Stimulated activated CD4-positive, alpha-beta T cell treated with anti-CD3 and anti-CD28 coated beads, Interleukin-2, amount 100 ng/mL, for 4 hours (primary cell): ENCODE results near the gene ODF4.
"Not testable (repeated sequence)": the region's sequence is repeated elsewhere in the genome, so short reads cannot be mapped to it uniquely, and the experiment has no call there.

Source experiments
- DNase-seq: peaks from one replicate; pipeline ENCODE4 v3.0.0-alpha.2; 2020; ENCODE audit warnings: low read depth

Gene ODF4

DNA sequence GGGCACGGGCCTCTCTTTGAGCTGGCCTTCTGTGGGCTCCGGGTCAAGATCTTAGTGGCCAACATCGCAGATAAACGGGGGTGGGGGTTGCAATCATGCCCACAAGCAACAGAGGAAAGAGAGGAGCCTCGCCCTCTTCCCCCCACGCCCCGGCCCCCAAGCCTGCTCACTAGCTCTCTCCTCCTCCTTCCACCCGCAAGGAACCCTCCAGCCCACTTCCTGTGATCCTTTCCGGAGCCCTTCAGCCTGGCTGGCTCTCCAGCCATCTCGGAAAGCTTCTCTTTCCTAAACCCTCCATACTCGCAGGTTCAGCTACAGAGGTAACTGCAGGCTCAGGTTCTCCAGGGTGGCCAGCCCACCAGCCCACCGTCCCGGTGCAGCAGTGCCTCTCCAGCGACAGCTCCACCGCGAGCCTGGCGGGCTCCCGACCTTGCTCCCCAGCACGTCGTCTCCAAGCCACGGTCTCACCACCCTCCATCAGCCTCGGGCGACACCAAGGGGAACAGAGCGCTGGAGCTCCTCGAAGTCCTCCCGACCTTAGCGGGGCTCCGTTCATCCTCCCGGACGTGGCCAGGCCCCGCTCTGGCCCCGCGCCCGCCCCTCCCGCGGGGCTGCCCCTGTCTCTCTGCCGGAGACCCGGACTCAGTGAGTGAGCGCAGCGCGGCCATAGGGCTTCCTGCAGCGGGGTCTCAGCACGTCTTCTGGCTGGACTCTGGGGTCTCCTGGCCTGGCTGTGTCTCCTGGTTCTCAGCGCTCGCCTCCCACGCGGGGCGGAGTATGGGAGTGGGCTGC, 12.9 kb upstream of the ODF4 start:
- DNase-seq = no peak

DNA sequence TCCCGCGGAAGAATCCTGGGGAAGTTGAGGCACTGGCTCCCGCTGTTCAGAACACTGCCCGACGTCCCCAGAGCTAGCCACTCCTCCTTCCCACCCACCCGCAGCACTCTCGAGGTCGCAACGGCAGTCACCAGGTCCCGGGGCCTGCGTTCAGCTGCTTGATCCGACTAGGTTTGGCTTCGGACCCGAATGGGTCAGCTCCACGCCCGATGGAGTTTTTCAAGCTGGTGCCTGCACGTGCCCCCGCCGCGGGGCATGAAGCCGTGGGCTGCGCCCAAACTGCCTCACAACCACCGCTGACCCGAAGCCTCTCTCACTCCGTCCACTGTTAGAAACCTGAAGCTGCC, 12.4 kb upstream of the ODF4 start:
- DNase-seq = no peak

DNA sequence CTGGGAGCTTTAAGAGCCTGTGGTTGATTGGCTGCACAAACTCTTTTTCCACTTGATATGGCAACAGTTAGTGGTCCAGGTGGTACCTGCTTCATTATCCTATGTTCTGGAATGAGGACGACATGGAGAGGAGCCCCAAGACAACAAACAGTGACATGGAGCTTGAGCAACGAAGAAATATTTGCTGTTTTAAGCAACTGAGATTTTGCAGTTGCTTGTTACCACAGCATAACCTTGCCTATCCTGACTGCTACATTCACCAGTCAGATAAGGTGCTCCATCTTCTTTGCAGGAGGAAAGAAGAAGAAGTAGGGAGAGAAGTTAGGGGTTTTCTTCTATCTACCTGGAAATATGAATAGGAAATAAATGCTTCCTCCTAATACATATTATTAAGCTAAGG, 7.5 kb upstream of the ODF4 start:
- DNase-seq = no peak

DNA sequence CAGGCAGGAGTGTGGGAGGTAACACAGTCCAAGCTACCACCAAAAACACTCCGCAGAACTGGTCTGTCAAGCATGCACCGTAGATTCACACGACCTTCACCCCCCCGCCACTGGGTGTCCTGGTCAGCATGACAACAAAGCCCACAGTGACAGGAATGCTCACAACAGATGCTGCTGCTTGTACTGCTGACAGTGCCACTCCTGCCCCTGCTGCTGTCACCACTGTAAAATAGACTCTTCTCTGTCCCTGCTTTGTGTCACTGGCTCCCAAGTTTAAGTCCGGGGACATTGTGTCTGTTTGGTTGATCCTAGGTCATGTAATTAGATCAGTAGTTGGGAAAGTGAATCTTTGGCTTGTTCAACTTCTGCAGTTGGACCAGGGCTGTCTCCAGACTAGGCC, 7.0 kb upstream of the ODF4 start:
- DNase-seq = no peak

DNA sequence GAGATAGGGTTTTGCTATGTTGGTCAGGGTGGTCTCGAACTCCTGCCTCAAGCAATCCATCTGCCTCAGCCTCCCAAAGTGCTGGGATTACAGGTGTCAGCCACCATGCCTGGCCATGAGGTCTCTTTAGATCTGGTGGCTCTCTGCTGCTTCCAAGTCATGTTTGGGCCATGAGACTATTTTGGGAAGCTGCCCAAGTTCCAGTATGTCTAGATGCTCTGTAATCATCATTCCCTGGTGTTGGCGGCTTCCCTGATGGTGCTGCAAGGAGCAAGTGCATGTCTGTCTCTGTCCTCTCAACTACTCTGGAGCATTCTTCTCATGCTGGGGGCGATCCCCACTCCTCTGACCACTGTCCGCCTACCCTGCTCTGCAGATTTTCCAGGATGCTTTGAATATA, 6.4 kb upstream of the ODF4 start:
- DNase-seq = no peak

DNA sequence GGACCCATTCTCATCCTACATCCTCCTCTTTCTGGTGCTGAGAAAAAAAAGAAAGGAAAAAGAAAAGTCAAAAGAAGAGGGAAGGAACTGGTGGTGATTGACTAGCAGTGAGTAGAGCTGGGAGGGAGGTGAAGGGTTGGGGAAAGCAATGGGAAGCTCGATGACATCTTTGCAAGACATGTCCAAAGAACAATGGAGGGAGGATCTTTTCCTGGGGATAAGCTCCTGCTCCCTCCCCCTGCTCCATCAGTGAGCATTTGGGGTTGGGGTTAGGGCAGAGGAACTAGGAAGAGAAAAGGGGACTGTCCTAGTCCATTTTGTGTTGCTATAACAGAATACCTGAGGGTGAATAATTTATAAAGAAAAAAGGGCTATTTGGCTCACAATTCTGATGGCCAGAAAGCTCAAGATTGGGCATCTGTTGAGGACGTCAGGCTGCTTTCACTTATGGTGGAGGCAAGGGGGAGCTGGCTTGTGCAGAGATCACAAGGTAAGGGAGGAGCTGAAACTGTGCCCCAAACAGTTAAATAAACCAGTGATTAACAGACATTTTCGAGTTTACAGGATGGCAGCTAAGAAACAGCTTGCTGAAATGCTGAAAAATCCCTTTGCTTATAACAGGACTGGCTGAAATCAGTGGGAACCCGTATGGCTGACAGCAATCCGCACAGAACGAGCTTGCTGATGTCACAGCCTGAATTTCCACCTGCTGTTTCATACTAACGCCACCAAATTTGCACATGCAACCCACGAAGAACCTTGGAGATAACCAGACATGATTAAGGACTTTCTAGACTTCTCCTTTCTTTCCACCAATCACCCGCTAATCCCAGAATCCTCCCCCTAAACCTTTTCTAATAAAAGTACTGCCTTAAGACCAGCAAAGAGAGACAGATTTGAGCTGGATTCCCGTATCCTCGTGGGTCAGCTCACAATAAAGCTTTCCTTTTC, 1.6 kb upstream of the ODF4 start:
- DNase-seq = no peak

DNA sequence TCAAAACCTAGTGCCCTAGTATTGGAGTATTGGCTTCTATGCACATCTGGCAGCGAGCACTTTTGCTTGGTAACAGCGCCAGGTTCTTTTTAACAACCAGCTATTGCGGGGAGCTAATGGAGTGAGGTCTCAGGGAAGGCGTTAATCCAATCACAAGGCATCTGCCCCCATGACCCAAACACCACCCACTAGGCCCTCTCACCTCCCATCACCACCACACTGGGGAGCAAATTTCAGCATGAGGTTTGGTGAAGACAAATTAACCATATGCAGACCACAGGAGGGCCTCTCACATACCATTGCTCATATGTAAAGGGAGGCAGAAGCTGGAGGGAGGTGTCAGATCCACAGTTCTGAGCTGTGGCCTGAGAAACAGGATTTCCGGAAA, 893 bp upstream of the ODF4 start:
- no peak for DNase-seq

DNA sequence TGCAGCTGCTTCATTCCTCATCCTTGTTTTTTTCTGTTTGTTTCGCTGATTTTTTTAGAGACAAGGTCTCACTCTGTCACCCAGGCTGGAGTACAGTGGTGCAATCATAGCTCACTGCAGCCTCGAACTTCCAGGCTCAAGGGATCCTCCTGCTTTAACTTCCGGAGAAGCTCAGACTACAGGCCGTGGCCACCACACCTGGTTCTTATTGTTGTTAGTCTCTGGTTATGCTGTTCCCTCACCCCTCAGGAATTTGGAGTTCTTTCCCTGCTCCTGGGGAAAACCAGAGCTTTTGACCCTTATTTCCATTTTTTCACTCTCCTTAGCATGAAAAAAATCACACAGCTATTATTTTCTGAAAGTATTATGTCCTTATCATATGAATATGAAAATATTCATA, 1.8 kb downstream of the ODF4 start:
- DNase-seq = no peak

DNA sequence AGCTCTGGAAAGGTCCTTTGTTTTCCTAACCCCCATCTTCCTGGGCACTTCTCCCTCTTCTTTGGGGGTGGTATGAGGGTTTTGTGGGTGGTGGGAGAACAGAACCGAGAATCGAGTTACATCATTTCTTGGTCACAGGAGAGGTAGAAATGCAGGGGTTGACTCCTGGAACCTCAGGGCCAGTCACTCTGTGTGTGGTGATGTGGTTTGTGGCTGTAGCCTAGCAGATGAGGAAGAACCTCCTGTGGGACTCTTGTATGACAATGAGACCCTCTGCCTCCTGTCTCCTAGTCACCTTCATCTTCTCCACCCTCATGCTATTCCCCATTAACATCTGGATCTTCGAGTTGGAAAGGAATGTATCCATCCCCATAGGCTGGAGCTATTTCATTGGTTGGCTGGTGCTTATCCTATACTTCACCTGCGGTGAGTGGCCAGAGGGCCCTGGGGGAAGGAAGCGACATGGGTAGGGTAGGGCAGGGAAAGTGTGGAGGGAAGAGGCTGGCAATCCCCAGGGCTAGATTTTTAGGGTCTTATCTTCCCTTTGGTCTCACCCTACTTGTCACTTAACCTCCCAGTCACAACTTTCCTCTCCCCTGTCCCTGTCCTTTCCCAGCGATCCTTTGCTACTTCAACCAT, 5.5 kb downstream of the ODF4 start:
- DNase-seq = no peak

DNA sequence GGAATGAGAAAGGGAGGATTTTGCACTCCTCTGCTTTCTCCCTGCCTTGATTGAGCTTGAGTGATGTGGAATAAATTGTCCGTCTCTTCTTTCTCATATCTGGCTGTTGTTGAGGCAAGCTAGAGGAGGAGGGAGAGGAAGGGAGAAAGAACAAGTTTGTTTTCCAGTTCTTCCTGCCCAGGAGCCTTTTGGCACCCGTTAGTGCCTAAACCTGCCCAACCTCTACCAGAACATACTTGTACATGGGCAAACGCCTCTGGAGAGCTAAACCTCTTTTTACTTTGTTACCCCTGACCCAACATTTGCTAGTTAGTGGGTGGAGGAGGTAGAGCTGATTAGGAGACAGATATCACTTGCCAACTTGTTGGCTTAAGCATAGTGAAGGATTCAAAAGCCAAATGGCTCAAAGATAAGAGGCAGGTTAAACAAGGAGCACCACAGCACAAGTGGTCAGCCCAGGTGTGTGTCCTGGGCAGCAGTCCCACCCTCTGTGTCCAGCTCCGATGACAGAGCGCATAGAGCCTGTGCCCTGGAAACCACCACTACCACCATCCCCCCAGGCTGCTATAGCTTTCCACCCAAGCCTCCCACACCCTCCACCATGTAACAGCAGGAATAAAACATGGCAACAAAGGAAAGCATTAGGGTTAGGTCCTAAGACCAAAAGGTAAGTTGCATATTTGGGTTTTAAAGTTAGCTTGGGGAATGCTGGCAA, 6.5 kb downstream of the ODF4 start:
- no peak for DNase-seq

DNA sequence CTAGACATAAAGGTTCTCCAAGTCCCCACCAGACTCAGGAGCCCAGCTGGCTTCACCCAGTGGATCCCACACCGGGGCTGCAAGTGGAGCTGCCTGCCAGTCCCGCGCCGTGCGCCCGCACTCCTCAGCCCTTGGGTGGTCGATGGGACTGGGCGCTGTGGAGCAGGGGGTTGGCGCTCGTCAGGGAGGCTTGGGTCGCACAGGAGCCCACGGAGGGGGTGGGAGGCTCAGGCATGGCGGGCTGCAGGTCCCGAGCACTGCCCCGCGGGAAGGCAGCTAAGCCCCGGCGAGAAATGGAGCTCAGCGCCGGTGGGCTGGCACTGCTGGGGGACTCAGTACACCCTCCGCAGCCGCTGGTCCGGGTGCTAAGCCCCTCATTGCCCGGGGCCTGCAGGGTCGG, 7.4 kb downstream of the ODF4 start:
- DNase-seq = not testable (repeated sequence)

DNA sequence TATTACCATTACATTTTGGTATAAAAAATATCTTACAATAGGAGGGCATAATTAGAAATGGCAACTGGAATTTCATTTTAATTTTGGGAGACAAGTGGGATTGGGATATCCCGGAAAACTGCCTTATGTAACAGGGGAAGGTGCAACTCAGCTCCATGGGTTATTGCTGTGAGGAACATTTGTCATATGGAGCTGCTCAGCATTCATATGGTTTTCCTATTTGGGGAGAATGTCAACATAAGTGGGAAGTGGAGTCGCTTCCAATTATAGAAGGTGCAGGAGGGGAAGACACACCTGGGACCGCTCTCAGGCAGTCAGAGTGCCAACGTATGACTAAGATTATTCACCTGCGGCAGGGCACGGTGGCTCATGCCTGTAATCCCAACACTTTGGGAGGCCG, 10.7 kb downstream of the ODF4 start:
- DNase-seq = no peak

DNA sequence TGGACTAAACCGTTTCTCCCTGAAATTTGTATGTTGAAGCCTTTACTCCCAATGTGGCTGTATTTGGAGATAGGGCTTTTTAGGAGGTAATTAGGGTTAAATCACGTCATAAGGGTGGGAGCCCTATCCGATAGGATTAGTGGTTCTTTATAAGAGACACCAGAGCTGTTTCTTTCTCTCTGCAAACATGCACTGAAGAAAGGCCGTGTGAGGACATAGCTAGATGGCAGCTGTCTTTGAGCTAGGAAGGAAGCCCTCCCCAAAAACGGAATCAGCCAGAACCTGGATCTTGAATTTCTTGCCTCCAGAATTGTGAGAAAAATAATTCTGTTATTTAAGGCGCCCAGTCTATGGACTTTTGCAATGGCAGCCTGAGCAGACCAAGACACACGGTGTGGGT, 14.1 kb downstream of the ODF4 start:
- DNase-seq = no peak

DNA sequence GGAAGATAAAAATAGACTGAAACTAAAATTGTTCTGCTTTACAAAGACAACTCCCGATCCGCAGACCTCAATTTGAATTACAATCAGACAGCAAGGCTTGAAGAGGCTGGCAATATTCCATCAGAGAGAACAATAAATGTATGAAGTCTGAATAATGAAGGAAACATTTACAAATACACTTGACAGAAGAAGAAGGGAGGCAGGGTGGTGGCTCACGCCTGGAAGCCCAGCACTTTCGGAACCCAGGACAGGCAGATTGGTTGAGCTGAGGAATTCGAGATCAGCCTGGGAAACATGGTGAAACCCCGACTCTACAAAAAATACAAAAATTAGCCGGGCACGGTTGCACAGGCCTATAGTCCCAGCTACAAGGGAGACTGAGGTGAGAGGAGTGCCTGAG, 14.6 kb downstream of the ODF4 start:
- no peak for DNase-seq

DNA sequence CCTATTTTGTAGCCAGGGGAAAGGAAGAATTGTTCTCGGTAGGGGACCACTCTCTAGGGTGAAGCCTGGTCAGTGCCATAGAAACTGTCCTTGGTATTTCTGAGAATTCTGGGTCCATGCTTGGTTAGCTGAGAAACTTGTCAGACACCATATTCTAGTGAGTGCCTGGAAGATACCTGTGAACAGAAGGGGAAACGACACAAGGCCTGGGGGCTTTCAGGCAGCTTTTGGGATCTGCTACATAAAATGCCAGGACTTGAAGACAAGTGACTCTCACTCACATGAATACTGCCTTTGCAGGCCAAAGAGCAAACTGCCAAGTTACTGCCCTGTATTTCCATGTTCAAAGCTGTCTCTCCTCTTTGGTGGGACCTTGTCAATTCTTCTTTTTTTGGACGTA, 18.3 kb downstream of the ODF4 start:
- DNase-seq = no peak

DNA sequence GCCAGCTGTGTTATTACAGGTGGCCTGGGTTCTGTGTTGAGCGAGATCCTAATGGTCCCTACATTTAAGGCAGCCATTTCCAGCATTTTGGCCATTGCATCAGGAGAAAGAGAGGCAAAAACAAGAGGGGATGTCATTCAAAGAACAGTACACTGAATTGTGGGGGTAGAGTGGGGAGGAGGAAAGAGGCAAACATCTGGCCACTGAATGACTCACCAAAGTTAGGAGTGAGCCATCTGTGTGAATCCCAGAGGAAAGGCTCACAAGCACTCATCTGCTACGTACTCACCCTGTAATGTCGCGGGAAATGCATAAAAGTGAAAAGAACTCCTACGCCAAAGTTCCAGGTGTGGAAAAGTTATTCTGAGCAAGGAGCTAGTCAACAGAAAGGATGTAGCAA, 20.1 kb downstream of the ODF4 start:
- no peak for DNase-seq

DNA sequence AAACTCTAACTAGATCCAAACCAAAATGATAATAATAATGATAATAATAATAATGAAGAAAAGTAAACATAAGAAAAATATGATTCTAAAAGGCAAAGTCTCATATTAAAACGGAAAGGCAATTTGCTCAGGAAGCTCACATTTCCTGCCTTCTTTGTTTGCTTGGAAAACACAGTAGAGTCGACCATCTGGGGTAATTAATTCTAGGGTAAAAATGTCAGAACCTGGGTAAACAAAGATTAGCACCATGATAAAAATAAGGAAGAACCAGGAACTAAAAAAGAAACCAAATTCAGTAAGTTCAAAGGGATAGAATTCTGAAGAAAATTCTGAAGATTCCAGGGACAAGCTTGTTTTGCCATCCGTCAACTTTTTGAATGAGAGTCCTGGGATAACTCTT, 20.6 kb downstream of the ODF4 start:
- no peak for DNase-seq

DNA sequence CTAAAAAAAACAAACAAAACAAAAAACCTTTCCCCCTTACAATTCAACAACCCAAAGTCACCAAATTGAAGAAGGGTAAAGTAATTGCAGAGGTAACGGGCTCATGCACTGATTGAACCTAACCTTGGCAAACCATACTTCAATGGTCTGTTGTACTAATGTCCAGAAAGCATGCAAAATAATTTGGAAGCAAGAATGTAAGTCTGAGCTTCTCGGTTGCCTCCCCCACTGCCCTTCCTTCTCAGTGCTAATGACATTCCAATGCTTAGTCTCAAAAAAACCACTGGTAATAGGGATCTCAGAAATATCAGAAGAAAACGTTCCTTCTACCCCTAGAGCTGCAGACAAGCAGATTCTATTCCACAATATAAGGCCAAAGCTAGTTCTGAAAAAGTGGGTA, 21.1 kb downstream of the ODF4 start:
- DNase-seq = no peak

DNA sequence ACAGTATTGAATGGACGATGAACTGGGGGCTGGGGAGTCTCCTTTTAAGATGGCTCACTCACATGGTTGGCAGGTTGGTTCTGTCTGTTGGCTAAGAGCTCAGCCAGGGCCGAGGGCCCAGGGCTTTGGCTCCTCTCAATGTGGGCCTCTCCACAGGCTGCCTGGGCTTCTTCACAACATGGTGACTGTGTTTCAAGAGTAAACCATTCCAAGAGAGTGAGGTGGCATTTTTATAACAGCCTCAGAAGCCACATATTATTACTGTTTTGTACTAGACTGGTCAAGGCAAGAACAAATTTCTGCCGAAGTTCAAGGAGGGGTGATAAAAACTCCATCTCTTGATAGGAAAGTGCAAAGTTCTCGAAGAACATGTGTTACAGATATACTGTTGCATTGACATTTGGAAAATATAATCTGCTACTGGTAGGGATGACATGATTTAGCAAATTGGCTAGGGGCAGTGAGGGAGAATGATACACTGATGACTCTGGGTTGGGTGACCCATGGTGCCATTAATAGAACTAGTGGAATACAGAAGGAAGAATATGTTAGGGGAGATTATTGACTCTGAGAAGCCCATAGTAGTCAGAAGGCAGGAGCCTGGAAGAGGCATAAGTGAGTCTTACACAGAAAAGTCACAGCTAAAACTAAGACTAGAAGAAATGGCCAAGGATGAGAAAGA, 23.2 kb downstream of the ODF4 start:
- no peak for DNase-seq

DNA sequence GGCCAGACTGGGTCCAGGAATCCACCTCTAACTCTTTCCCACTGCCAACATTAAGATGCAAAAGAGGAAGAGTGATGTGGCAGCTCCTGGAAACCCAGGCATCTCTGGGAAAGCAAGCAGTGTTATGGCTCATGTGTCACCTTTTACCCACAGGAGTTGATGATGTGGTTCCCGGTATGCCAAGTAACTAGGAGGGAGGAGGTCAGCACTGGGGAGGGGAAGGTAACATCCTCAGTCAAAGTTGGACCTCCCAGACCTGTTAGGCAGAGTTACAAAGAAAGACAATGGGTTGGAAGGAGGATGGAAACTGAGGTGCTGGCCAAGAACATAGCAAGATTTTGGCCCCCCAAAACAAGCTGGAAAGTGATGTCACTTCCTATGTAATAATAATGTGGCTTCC, 25.5 kb downstream of the ODF4 start:
- DNase-seq = no peak

DNA sequence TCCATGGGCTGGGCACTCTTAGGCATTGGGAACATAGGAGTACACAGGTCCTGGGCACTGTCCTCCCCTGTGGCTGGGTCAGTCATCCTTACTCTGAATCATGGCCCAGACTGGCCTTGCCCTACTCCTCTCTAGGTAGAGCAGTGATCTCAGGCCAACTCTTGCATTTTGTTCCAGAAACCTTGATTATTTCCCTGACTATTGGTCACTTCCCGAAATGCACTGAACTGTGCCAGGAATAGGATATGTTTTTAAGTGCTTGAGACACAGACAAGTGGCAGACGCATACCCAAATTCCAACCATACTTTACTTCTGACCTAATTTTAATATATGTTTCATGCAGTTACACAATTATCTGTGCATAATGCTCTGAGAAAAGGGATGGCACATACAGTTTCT, 26.6 kb downstream of the ODF4 start:
- no peak for DNase-seq

DNA sequence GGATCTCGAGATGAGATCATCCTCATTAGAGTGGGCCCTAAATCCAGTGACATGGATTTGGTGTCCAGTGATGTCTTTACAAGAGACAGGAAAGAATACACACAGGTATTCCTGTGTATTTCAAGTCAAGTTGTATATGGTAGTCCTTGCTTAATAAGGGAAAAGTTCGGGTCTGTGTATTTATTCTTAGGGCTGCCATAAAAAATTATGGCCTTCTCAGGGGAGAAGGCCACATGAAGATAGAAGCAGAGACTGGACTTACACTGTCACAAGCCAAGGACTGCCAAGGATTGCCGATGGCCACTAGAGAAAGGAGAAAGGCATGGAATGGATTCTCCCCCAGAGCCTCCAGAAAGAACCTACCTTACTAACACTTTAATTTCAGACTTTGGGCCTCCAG, 28.6 kb downstream of the ODF4 start:
- no peak for DNase-seq
